SK-N-SH (cell line): Measurements from ENCODE around the gene CEACAM19.

Experiments used
- RCOR1 ChIP-seq: fragments of 150-350 bp; IDR thresholded peaks from 2 replicates; pipeline ENCODE4 v1.6.1; 2017; ENCODE audit warnings: antibody characterized with exemption, low read length
- TF ChIP-seq, protein P1 (sequence below): fragments of 200-600 bp; sonication (generic); IDR thresholded peaks from 2 replicates; pipeline ENCODE4 v1.6.1; 2017; ENCODE audit warnings: antibody characterized with exemption, mild to moderate bottlenecking, moderate library complexity

DNA sequence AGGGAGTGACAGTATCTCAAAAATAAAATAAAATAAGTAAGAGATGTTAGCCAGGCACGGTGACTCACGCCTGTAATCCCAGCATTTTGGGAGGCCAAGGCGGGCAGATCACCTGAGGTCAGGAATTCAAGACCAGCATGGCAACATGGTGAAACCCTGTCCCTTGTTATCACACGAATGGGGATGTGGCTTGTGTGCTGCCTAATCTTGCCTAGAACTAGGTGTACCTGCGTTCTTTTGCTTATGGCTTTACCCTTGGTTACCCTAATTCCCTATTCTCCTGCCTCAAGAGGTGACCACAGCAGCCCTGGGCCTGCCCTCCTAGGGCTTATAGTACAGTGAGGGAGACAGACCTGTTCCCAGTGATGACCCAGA, 33.9 kb upstream of the CEACAM19 start:
- TF ChIP-seq RCOR1 = no peak
- TF ChIP-seq, protein P1, sequence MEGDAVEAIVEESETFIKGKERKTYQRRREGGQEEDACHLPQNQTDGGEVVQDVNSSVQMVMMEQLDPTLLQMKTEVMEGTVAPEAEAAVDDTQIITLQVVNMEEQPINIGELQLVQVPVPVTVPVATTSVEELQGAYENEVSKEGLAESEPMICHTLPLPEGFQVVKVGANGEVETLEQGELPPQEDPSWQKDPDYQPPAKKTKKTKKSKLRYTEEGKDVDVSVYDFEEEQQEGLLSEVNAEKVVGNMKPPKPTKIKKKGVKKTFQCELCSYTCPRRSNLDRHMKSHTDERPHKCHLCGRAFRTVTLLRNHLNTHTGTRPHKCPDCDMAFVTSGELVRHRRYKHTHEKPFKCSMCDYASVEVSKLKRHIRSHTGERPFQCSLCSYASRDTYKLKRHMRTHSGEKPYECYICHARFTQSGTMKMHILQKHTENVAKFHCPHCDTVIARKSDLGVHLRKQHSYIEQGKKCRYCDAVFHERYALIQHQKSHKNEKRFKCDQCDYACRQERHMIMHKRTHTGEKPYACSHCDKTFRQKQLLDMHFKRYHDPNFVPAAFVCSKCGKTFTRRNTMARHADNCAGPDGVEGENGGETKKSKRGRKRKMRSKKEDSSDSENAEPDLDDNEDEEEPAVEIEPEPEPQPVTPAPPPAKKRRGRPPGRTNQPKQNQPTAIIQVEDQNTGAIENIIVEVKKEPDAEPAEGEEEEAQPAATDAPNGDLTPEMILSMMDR = no peak
